IPS-NIHi7 (cell line): ENCODE data around the gene DNM3.

Experiments
- DNase-seq: peaks from one replicate; pipeline ENCODE4 v3.0.0; 2012; ENCODE audit warnings: mixed read lengths; ENCODE audit errors: extremely low spot score

Gene DNM3

DNA sequence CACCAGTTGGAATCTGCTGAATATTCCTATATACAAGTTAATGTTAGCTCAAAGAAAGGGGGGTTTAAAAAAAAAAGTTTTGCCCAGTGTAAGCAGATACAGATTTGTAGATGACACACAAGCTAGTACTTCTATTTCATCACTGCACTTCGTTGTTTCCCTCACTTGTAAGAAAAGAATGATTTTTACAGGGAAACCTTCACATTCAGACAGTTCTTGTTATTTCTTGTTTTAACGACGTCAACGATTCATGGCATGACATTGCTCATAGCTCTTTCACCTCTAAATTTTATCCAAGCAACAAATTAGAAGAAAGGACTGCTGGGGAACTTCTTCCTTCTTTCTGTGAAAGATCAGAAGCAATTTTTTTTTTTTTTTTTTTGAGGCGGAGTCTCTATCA is 553.5 kb downstream of the DNM3 start:
- DNase-seq = no peak

DNA sequence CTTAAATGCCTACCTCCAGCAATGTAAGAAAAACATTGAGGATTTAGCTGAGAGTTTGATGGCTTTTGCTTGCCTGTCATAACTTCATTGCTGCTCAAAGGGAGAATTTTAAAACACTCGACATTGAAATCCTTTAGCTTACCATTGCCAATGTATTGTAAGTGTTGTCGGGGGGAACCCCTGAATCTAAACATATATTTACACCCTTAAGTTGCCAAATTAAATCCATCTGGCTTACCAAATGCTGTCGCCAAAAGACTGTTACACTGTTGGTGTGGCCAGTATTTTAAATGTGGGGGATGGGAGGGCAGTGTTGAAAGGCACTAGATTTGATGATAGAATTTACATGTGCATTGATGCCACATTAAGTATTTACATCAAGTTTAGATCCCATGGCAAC is 554.3 kb downstream of the DNM3 start:
- DNase-seq = no peak

DNA sequence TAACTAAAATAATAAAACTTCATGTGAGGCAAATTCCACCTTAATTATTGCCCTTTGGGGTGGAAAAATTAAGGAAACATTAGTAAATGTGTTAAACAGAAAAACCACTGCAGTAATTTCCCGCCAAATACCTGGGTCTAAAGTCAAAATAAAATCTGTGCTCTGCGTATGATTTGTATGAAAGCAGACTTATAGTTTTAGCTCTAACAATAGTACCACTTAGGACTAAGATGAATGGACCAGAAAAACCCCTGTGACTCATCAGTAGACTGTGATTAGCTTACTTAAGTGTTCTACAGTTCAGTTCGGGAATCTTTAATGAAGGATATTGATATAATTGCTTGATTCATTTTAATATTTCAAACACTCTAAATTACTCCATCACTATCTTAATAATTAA is 555.9 kb downstream of the DNM3 start:
- DNase-seq = no peak

DNA sequence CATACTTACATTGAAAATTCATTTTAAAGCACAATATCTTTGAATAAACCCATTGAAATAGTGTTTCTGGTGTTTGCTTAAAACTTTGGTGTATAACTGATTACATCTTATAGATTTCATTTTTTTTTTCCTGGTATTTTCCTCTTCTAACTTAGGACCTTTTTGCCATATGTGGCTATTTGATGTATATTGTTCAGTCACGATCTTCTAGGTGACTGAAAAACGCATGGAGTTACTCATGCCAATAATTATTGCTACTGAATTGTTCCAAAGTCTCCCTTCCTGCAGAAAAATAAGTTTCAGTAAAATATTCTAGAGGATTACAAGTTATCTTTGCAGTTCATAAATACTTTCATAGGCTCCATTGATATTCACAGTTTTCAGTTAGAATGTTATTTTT is 556.3 kb downstream of the DNM3 start:
- no peak for DNase-seq

DNA sequence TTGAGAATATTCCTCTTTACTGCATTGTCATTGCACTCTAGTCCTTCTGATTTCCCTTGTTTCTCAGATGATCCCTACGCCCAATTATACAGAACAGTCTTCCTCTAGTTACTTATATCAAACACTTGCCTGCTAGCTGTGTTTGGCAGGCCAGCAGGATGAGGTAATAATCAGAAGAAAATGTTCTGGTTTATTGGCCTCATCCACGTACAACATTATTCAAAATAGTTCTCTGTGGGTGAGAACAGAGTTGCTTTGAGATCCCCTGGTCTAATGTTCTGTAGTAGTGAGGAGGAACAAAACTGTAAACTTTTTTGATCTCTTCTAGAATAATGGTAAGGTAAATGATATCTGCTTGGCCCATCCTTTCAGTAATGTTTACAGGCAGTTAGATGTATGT is 556.9 kb downstream of the DNM3 start:
- DNase-seq = no peak

DNA sequence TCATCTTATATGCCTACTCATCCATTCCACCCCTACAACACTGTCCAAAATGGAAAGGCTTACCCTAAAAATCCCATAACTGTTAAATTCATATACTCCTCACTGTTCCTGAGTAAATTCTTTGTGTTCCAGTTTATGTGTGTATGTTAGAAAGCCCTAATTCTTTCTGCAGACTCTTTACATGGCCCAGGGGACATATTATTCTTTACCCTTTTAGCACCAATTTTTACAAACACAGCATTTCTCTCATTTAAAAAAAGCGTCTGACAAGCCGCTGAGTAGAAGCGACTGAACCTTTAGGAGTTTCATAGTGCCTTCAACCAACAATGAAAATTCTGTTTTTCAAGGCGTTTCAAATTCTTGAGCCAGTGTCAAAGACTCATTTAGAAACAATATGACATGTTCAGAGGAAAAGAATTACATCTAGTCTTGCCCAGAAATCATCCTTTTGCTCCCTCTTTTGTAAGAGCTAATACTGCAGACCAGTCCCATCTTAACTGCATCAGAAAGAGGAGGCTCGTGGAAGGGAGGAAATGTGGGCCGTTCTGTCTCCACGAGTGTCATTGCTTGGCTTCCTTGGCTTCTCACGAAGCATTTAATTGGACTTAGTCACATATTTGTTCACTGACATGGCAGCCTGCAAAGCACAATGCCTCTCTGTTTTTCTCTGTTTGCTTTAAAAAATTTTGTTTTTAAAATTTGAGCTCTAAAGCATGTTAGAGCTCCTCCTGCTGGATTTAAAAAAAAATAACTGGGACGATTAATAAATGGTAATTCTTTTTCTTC is 557.9 kb downstream of the DNM3 start:
- no peak for DNase-seq

DNA sequence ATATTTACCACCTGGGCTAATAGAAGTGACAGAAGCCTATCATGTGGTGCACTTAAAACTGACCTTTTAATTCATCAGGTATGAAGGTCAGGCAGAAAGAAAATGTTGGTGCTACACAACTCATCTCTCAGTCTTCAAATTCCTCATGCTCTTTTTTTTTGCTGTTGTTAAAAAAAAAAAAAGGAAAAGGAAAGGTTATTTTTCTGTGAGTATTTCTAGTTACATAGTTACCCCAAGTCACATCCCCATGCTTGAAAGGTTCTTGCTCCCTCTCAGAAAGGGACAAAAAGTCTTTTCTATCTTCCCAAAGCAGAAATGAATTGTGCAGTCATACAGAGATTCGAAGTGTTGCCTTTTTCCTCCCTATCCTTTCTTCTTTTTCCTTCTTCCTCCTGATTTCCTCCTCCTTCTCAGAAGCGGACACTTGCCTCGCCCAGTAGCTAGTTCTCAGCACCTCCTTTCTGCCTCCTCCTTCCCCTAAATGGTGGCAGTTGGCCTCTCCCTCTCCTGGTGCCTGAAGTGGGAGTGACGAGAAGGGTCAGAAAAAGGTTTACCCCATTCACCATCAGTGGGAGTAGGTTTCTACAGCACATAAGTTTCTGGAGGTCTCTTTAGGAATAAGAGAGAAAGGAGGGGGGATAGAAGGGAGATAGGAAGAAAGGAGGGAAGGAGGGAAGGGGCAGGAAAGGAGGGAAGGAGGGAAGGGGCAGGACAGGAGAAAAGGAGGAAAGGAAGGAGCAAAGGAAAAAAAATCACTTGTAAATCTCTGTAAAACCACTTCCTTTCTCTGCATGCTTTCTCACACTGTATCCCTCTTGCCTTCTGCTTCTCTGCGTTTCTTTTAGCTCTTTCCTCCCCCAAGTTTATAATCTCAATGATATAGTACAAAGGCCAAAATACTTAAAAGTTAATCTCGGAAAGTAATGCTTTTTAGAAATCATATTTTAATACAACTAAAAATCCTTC is 558.7 kb downstream of the DNM3 start:
- no peak for DNase-seq

DNA sequence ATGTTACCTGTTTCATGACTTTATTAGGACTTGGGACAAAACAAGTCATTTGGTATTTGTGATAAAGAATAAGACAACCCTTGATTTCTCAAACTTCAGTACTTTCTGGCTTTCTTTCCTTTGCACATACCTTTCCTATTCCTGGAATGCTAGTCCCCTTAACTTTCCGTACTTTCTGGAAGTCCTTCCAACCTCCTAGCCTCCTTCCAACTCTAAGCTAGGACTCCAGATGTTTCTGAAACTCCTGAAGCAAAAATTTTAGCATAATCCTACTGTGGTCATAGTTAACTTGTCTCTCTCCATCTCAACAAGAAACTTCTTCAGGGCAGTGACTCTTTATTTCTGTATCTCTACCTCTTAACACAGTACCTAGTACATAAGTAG is 559.4 kb downstream of the DNM3 start:
- no peak for DNase-seq

DNA sequence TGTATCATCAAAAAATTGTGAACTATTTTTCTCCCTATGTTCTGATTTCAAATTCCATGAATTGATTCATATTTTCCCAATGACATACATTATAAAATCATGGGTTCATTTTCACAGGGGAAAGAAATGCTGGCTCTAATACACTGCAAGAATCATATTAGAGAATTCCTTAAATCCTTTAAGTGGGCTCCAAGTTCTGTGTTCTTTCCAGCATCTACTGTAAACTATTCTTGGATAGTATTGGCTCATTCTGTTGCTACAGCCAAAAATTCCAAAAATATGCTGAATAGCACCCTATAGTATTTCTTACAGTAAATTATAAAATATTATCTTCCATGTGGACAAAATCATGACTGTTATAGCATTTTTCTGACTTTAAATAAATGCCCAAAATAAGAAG is 560.2 kb downstream of the DNM3 start:
- no peak for DNase-seq

DNA sequence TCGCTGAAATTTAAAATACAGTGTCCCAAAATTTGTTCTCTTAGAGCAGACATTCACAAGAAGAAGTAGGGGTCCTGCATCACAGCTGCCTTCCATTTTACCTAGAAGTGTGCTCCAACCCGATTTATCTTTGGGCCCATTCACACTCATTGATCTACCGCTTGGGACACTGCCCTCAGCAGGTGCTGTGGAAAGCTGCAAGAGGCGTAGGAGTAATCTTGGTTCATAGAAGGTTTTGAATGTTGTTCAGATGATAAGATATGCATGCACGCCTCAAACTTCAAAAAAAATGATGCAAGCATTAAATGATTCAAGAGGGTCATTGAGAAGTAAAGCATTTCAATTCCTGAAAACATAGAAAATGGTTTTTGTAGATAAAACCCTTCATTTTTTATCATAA is 560.6 kb downstream of the DNM3 start:
- peak; percentile 30 for DNase-seq

DNA sequence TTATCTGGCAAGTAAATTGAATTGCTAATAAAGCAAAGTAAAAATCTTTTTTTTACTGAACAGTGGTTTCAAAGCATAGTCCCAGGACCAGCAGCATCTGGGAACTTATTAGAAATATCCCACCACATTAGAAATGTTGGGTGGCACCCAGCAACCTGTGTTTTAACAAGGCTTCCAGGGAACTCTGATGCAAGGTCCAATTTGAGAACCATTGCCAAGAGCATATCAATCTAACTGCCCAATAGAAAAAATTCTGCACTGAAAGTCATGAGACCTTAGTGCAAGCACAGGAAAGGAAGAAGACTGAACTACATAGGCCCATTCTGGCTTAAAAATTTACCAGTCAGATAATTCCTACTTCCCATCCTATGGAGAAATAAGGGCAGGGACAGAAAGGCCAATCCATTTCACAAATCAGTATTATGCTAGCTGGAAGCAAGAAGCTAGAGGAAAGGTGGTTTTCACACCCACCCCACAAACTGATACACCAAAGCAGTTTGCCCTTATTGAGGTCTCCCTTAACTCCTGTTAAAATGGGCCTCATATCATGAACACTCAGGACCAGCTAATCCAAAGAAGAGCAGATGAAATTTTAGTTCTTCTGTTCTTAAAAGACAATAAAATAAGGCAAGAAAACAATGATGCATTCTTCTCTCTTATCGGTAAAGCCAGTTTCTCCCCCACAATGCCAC is 561.7 kb downstream of the DNM3 start:
- no peak for DNase-seq

DNA sequence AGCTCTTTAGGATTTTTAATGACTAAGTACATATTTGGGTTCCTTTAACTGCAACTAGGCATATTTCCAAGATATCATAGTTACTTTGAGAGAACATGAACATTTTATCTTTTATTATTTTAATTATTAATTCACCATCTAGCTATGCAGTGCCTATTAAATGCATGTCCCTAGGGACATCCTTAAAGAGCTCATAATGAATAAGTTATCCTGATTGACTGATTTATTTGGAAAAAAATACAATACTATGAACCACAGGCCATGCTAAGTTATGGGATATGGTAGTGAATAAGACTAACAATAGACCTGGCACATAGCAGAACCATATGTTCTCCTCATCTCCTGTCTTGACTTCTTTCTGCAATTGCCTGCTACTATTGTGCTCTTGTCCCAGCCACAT is 562.8 kb downstream of the DNM3 start:
- DNase-seq = no peak

DNA sequence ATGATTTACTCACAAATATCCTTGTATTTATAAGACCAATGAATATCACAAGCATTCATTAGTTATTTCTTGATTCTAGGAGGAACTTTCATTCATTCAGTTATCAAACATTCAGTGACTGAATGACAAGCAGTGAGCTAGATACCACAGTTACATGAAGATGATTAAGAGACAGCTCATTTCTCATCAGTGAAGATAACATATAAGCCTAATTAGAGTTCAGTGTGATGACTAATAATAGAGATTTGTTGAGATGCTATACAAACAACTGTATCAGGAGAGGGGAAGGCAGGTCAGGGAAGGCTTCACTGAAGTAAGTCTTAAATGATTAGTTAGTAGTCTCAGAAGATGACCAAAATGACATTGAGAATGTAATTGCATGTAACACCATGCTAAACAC is 564.6 kb downstream of the DNM3 start:
- DNase-seq = no peak

DNA sequence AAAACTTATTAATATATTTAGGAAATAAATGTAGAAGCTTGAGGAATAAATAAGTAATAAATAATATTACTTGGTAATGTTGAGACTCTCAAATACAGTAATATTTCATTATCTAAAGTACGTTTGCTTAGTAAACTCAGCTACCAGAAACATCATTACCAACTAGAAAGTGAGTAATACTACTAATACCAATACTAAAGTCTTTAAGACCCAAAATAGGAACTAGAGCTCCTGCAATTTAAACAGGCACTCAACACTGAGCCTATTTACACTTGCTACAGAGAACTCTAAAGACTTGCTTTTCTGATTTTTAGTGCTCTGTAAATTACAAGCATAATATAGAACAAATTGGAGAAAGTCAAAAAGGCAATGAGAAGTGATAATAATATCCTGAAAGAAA is 565.7 kb downstream of the DNM3 start:
- no peak for DNase-seq

DNA sequence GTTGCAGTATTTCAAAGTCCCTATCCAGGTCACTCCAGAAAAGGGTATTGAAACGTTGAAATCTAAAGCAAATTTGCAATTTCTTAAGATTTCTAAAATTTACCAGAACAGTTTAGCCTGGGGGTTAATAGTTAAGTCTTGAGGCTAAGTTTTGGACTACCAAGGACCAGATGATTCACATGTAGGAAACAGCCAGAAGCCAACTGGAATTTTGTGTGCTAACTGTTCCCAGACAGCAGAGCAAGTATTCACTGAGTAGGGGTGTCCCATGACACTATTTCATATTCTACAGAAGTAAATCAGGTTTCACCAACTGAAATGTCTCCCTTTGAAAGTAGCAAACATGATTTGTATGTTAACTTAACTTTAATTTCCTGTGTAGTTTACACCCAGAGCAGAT is 567.7 kb downstream of the DNM3 start:
- no peak for DNase-seq

DNA sequence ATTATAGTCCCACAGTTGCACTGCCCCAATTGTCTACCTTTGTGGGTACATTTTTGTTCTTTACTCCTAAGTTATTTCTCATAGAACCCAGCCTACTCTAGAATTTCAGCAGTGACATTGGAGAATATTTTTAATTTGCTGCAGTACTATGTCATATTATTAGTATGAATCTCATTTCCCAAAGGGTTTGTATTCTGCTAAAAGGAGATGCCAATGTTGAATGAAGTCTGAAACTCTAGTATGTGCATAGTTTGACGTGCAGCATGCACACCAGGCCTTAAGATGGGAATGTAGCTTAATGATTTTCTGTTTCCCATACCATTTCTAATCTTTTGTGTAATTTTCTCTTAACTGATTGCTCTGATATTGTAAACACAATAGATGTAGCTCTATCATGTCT is 568.7 kb downstream of the DNM3 start:
- no peak for DNase-seq

DNA sequence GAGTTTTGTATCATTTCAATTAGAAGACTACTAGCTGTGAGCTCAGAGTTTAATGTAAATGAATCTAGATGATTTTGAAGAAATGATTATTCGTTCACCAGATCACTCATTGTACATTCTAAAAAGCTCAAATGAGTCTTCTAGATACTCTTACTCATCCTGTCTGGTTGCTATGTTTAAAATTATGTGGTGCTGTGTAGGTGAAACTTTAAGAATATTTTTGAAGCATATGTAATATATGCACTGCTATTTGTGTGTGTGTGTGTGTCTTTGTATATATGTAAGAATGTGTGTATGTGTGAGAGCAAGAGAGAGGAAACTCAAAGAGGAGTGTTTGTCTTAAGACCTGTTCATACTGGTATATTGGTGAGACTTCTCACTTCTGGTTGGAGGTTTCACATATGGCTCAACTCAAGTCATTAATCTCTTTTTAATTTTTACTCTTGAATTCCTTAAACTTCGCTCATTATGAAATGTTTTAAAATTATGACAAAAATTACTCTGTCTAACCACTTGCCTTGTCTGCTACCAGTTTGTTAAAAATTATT is 570.6 kb downstream of the DNM3 start:
- DNase-seq = no peak

DNA sequence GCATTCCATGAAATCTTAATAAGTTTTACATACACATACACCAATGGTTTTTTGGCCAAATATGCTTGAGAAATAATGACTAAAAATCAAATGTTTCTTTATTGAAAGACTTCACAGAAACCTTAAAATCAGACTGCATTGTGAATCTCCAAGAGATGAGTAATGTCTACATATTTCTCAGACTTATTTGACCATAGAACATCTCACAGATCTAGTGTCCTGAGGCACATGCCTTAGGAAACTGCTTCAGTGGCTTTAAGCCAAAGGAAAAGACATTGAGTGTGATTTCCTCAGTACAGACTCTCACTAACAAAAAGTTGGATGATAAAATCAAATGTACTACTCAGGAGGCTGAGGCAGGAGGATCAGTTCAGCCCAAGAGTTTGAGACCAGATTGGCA is 573.0 kb downstream of the DNM3 start:
- DNase-seq = no peak

DNA sequence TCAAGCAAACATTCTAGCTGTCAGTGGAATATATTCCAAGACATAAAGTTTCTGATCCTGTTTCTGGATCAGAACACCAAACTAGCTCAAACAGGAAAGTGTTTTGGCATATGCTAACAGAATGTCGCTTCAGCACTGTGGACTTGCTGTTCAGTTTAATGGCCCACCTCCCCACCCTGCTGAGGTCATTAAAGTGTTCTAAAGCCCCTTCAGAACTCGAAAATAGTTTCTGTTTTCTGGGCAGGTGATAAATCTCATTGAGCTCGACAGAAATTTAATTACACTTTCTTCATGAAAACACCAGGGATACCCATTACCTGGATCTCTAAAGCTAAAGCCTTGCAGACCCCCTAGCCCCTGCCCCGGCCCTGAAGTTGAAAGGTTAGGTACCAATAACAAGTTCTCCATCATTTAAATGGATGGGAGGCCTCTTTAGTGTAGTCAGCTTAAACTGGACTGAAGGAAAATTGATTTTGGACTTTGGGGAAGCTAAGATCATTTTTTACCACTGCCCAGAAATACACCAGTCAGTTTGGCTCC is 575.3 kb downstream of the DNM3 start:
- no peak for DNase-seq

DNA sequence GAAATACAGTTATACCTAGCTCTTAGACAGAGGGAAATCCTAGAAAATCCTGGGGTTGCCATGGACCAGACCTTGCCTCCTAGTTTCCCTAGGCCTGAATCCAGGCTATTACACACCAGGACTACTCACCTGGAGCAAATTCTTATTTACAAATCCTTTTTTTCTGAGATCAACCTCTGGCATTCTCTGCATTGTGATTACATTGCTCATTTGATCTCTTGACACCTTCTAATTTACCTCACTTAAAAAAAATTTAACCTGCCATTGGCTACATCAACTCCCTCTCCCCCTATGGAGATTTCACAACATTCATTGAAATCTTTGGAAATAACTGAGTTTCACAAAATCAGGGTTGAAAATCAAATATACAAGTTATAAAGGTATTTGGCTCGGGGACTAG is 576.3 kb downstream of the DNM3 start:
- no peak for DNase-seq

DNA sequence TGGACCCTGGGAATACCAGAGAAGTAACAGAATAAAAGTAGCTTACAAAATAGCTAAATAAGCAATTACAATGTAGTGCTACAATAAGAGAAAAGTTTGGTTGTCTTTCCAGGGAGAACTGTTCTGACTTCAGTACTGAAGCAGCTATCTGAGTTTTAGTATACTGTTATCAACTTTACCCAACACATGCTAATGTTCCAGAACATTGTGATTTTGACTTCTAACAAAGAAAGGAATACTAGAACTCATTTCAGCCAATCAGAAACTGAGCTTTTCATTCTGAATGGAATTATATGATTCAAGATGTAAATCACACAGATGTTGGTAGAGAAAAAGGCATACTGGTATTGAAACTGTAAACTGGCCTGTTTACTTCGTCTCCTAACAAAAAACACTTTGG is 579.1 kb downstream of the DNM3 start, which contains the start of gene C1orf105:
Gene C1orf105, plus strand, starts transcription at position 301 of the 400 bp plus-strand sequence. CDS start 201 bp downstream, outside the sequence.
- DNase-seq = no peak
